Sigmoid colon (tissue), 4 donors: ENCODE data around the gene DIAPH1.

ENCODE experiments used
- POLR2AphosphoS5 ChIP-seq, 4 donors: sonication (generic); formaldehyde crosslinking; IDR thresholded peaks; one replicate each; pipeline ENCODE4 v1.6.1; 2017; ENCODE audit warnings: antibody characterized with exemption in 4 of 4
- TF ChIP-seq, protein P1 (sequence below), 4 experiments: fragments of 450-650 bp in 3 of 4; fragments of 200-600 bp in 1 of 4; IDR thresholded peaks; one replicate each; pipeline ENCODE4 v1.5.1; 2016 to 2019; ENCODE audit warnings: antibody characterized with exemption in 4 of 4, mild to moderate bottlenecking in 3 of 4, moderate library complexity in 2 of 4

DNA sequence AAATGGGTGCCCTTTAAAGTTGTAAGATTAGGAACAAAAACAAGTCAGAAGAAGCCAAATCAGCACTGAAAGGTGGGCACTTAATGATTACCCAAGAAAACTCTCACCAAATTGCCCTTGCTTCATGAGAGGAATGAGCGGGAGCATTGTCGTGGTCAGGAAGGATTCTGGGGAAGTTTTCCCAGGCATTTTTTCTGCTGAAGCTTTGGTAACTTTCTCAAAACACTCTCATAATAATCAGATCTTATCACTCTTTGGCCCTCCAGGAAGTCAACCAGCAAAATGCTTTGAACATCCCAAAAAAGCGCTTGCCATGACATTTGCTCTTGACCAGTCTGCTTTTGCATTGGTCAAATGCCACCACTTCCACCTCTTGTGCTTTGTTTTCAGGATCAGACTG, 153.4 kb downstream of the DIAPH1 start:
- TF ChIP-seq, protein P1, sequence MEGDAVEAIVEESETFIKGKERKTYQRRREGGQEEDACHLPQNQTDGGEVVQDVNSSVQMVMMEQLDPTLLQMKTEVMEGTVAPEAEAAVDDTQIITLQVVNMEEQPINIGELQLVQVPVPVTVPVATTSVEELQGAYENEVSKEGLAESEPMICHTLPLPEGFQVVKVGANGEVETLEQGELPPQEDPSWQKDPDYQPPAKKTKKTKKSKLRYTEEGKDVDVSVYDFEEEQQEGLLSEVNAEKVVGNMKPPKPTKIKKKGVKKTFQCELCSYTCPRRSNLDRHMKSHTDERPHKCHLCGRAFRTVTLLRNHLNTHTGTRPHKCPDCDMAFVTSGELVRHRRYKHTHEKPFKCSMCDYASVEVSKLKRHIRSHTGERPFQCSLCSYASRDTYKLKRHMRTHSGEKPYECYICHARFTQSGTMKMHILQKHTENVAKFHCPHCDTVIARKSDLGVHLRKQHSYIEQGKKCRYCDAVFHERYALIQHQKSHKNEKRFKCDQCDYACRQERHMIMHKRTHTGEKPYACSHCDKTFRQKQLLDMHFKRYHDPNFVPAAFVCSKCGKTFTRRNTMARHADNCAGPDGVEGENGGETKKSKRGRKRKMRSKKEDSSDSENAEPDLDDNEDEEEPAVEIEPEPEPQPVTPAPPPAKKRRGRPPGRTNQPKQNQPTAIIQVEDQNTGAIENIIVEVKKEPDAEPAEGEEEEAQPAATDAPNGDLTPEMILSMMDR (IDR thresholded peaks at IDR 0.05), result no peak
- TF ChIP-seq POLR2AphosphoS5 (IDR thresholded peaks at IDR 0.05), result no peak
